ENCODE results near the gene GALNTL6.

- TF ChIP-seq CTCF (IDR thresholded peaks at IDR 0.05) (no peak), EP300 (IDR thresholded peaks at IDR 0.05) (no peak), POLR2AphosphoS5 (IDR thresholded peaks at IDR 0.05) (no peak)
These were observed 1106.1 kb downstream of the GALNTL6 start for GRCh38 chr4:172919269-172919668.
